HG03064 (cell line): ENCODE results near the gene MLPH.

ENCODE experiments used
- ATAC-seq: cut with Tn5 transposase; IDR thresholded peaks from one replicate; pipeline ENCODE4 v1.9.1; 2021; ENCODE audit warnings: low read depth; ENCODE audit not compliant: unreplicated experiment

MLPH gene

DNA sequence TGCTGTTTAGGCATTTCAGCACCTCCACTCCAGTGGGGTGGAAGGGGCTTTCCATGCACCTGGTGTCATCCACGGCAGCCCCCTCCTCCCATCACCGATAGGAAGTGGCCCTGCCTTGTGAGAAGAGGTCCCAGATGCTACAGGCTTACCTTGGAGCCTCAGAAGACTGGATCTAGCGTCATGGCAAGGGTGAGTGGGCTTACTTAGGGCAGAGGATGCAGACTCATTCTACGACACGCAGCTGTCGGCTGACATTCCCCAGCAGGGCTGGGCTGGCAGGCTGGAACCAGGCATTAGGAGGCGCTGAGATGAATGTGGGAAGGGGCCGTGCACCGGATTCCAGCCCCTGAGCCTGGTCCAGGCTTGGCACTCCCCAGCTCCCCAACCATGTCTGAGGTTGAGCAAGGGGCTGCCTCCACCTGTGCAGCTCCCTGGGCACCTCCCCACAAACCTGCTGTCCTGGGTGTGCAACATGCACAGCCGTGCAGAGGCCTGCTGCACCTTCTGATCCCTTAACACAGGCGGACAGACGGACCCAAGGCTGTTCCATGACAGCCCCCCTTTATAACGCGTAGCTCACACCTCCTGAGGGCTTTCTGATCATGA, 77.6 kb downstream of the MLPH start:
- ATAC-seq = no peak

DNA sequence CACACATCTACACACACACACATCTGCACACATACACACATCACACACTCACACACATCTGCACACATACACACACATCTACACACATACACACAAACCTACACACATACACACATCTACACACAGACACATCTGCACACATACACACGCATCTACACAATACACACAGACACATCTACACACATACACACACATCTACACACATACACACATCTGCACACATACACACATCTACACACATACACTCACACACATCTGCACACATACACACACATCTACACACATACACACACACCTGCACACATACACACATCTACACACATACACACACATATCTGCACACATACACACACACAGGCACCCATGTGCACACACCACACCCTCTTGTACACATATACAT, 78.9 kb downstream of the MLPH start:
- no peak for ATAC-seq

DNA sequence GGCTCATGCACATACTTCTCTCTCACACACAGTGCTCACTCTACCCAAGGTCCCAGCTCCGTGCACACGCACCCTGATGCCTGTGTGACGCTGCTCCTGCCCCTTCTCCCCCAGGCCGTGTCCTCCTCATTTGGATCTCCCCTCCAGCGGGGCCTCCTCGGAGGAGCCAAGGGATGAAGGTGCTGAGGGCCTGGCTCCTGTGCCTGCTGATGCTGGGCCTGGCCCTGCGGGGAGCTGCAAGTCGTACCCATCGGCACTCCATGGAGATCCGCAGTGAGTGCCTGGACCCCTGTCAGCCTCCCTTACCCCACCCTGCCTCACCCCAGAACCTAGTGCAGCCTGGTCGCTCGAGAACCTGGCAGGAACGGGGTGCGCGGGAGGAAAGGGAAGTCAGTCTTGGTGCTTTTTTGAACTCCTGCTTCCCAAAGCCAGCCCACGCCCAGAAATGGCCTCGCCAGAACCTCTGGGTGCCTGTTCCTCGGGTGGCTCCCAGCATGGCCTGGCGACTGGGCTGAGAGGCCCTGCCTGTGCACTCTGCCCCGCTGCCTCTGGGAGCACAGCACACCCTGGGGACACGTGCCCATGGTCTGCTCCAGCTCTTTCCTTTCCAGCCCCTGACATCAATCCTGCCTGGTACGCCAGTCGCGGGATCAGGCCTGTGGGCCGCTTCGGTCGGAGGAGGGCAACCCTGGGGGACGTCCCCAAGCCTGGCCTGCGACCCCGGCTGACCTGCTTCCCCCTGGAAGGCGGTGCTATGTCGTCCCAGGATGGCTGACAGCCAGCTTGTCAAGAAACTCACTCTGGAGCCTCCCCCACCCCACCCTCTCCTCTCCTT, 79.6 kb downstream of the MLPH start, which contains the start of gene PRLH:
PRLH (plus strand) TSS at position 174 of the 835 bp plus-strand sequence; CDS start at position 174, 0 bp downstream.
- no peak for ATAC-seq

DNA sequence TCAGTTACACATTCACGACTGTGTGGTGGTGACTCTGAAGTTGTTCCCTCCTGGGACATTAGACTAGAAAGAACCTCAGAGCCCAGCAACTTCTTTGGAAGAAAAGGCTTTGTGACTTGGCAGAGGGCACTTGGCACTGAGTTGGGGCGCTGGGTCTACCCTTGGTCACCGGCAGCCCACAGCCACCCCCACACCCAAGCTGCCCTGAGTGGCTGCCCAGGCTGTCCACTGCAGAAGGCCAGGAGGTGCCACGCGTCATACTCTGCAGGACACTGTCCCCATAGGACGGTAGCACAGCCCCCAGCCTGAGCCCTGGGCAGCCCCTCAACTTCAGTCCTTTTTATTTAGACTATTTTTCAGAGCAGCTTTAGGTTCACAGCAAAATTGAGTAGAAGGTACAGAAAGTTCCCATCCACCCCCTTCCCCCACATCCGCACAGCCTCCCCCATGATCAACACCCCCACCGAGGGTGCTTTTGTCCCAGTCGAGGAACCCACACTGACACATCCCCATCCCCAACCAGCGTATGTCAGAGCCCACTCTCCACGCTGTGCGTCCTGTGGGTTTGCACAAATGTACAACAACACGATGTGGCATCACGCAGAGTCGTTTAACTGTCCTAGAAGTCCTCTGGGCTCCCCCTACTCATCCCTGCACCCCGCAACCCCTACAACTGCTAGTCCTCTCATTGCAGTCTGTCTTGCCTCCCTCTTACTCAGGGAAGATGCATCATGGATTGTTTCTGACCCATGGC, 80.4 kb downstream of the MLPH start:
- ATAC-seq = no peak

DNA sequence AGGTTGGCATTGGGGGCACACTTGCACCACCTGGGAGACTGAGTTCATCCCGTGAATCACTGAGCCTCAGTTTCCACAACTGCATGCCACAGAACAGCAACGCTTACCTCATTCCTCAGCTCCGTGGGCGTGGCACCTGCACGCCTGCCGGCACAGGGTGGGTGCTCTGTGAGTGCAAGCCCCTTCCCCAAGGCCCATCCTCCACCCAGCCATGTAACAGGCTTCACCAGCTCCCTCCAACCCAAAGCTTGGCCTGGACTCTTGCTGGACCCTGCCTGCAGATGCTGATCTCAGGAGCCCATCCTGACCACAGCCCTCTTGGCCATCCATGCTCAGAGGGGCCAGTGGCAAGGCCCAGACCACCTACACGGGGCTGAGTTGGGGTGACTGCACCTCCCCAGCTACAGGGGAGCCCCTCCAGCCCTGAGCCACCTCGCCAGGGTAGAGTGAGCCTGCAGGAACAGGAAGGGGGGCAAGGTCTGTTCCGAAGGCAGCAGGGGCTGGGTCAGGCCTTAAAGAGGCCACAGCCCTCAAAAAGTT, 81.1 kb downstream of the MLPH start:
- ATAC-seq = no peak

DNA sequence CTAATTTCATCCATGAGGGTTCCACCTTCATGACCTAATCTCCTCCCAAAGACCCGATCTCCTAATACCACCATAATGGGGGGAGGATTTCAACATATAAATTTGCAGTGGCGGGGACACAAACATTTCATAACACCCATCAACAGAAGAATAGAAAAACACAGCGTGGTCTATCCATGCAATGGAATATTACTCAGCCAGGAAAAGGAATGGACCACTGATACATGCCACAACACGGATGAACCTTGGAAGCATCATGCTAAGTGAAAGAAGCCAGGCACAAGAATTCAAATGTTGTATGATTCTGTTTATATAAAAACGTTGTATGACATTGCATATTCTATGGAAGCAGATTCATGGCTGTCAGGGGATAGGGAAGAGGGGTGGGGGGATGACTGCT, 82.0 kb downstream of the MLPH start:
- no peak for ATAC-seq

DNA sequence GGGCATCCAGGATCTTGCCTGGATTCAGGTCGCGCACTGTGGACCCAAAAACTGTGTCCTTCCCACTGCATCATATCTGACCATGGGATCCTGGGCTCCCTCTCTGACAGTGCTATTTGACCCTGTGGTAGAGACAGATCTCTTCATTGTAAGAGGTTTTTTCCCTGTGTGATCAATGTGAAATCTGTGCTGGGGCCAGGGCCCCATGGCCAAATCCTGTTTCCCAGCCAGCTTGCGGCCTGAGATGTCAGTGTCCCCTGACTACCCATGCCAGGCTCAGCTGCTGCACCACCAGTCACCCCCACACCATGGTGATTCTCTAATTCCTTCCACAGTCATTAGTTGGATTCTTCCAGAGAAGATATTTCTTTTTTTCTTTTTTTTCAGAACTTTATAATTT, 82.8 kb downstream of the MLPH start:
- no peak for ATAC-seq

DNA sequence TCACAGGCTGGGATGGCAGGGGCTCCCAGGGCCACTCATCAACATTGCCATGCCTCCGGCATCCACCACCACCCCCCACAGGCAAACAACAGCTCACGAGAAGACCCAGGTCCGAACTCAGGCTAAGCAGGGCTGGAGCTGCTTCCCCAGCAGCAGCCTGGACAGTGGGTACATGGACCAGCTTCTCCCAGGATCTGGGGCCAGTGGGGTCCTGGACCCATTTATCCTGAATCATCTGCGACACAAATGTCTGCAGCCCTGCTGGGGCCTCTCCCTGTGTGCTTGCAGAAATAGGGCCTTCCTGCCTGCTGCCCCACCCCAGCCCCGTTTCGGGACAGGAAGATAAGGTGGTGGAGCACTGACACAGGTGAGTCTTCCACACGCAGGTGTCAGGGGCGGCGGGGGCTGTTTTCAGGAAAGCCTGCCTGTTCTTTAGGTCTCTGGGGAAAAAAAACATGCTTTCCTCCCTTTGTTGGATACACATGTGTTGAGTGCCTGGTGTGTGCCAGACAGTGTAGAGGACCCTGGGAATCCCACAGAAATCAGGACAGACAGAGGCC, 83.8 kb downstream of the MLPH start:
- ATAC-seq = no peak

DNA sequence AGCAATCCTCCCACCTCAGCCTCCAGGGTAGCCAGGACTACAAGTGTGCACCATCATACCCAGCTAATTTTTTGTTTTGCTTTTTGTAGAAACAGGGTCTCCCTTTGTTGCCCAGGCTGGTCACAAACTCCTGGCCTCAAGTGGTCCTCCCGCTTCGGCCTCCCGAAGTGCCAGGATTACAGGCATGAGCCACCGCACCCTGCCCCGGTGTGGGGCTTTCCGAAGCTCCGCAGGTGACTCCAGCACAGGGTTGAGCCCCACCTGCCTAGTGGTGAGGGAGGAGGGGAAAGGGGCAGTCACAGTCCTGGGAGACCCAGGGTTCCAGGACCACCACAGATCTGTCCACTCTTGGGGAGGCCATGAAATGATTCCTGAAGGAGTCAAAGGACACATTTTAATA, 84.5 kb downstream of the MLPH start:
- ATAC-seq = no peak

DNA sequence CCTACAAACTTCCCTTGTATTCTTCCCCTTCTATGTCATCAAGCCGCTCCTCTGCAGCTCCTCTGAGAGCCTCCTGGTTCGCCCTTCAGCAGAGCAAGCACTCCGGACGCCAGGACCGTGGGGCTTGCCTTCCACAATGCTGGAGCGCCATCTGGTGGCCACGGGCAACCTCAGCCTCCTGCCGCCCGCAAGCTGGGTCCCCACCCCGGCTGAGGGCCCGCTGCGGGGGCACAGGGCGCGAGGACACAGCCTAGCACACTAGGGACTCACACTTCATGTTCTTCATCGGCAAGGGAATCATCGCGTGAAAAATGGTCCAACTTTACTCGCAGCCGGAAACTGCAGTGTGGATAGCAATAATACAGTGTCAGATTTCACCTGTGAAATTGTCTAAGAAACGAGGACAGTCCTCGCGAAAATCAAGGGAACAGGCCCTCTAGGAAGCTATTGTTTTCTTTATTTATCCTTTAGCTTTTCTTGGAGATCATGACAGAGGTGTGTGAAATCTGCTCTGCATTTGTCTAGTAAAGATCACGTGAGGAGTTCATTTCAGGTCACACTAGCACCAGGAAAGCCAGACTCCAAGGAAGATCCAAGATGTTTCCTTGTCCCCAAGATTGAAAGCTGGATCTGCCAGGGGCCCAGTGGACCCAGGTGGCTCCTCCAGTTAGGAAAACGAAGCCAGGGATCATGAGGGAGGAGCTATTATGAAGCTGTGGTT, 85.1 kb downstream of the MLPH start:
- no peak for ATAC-seq

DNA sequence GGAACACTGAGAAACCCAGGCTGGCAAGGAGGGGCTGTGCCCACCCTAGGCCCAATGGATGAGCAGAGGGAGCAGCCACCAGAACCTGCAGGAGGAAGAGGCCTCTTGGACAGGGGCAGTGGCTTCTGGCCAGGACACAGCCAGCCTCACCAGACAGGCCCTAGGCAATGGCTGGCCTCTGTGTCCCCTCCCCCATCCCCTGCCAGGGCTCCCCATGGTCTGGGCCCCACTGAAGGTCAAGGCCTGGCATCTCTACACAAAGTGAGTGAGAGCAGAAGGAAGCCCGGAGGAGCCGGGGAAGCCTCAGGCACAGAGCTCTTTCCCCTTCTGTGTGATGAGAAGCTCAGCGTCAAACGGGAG, 85.7 kb downstream of the MLPH start:
- ATAC-seq = no peak

DNA sequence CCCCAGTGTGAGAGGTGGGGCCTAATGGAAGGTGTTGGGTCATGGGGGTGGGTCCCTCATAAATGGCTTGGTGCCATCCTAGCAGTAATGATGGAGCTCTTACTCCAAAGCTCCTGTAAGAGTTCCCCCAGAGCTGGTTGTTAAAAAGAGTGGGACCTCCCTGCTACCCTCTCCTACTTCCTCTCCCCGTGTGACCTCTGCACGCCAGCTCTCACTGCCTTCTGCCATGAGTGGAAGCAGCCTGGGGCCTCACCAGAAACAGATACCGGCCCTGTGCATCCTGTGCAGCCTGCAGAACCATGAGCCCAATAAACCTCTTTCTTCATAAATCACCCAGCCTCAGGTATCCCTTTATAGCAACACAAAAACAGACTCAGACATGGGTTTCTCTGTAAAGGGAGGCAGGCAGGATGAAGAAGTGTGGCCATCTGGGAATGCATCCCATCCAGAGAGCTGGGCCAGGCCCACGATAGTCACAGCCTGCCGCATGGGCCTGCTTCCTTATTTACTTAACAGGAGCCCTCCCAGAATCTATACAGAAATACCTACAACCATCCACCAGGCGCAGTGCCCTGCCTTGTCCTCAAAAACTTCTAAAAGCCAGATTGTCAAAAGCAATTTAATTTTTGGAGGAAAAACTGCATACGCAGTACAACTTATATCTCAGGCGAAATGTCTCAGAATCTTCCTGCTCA, 86.8 kb downstream of the MLPH start:
- ATAC-seq = no peak

DNA sequence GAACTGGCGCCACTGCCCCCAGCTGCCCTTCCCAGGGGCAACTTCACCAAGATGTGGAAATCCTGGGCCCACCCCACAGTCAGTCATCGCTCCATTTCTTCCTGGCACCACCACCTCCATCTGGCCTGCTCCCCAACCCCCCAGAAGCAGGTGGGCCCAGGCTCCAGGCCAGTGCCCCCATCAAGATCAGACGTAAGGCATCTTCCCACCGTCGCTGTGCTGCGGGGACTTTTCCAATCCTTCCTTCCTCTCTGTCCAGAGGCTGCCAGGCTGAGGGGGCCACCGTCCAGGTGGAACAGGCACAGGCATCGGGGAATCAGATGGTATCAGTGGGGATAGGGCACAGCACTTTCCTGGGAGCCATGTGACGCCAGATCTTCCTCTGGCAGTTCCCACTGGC, 87.4 kb downstream of the MLPH start:
- no peak for ATAC-seq

DNA sequence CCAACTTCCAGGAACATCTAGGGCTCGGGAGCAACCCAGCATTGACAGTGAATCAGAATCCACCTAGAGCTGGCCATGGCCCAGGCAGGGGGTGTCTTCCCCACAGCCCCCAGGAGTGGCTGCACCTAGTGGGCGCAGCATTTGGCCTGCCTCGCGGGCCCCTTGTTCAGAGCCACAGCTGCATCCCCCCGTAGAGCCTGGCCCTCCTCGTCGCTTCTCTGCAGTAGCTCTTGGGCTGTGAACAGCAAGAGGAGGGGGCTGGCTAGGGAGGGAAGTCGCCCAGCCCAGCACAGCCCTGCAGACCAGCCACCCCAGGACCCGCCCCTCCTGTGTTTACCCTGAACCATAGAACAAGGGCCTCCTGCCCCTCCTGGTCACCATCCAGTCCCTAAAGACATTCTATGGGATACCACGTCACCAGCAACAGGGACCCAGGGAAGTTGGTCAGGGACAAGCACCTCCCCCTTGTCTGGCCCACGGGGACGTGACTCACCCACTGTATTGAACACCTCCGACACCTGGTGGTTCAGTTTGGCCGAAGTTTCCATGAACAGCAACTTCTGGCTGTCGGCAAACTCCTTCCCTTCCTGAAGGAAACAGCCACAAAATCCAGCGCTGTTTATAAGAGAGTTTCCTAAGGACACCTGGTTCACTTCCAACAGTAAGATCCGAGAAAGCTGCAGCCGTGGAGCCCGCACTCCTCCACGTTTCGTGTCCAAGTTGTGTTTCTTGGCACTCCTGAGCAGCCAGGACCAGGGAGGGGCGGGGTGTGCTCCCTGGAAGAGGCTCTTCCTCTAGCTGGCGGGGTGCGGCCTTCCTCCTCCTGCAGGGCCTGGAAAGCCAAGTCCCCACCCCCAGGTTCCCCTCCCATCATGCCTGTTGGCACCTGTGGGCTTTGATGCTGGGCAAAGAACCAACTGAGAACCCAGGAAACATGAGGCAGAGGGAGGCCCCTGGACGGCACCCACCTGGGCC, 88.1 kb downstream of the MLPH start:
- ATAC-seq = no peak

DNA sequence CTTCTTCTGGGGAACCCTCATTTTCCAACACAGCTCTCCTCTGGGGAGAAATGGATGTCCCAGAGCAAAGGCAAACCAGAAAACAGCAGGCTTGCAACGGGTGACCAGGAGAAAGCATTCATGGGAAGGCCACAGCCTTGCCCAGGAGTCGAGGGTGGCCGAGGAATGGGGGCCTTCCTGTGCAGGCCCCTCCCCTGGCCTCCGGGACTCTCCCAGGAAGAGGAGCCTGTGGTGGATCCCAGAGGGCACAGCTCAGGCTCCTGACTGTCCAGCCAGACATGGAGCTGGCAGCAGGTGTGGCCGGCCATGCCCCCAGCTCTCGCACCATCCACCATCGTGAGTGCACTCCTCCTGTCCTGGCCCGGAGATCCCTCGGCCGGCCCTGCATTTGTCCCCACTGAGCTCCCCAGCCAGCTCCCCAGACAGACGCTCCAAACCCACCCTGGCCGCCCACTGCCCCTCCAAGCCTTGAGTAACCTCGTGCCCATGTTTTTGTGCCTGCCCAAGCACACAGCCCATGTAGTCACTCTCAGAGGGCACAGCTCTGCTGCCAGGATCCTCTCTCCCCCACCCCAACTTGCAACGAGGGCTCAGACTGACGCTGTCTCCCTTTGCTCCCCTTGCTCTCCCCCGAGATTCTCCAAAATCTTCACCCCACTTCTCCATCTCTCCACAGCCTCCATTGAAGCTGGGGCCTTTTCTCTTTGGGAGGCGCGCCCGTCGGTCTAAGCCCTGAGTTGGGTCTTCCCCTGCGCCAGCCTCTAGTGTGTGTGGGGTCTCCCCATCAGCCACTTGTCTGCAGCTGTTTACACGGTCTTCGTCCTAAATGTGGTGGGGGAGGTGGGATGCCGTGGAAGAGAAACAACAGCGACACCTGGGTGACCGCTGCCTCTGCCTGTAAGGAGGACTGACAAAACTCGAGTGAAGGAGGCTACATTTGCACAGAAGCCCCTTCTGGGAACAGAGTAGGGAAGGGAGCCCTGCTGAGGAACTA, 89.1 kb downstream of the MLPH start:
- ATAC-seq = no peak

DNA sequence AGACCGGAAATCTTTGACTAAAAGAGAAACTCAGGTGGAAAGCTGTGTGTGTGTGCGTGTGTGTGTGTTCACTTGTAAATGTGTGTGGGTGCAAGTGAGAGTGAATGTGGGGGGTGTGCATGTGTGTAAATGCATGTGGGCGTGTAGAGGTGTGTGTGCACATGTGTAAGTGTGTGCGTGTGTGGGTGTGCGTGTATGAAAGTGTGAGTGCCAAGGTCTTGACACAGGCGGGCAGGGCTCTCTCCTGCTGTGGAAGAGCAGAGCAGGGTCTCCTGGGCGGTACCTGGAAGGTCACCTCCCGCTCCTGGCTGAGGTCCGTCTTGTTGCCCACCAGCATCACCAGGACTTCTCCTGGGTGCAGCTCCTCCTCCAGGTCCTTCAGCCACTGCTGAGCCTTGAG, 89.9 kb downstream of the MLPH start:
- no peak for ATAC-seq

DNA sequence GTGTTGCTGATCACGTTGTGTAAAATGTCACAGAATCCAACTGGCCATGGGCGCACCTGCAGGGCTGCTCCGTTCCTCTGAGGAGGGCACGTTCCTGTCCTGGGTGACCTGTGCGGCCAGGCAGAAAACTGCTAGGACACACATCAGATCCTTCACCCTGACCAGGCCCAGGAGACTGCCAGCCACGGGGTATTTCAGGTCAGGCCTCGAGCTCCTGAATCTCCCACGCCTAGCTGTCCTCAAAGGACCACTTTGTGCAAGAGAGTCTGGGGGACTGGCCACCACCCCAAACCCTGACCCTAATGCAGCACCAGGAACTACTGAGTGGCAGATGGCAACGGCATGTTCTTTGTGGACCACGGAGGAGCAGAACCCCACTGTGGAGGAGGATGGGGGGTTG, 90.4 kb downstream of the MLPH start:
- no peak for ATAC-seq
